Tibial nerve (tissue), 4 donors: Measurements from ENCODE around the gene CALM3. TPM values are rescaled to one million over a fixed set of nuclear protein-coding genes. Genes with fewer than 3 reads are reported as not detected.
"Not testable (repeated sequence)": the region's sequence is repeated elsewhere in the genome, so short reads cannot be mapped to it uniquely, and the experiment has no call there.

Source experiments
- DNase-seq, 2 donors: peaks; one replicate each; pipeline ENCODE4 v3.0.0-alpha.2; 2019; ENCODE audit warnings: low spot score in 2 of 2
- H3K27ac ChIP-seq, 4 donors: fragments of 200-600 bp; sonication (generic) in 3 of 4; one replicate each; pipeline ENCODE4 v1.5.1; 2017 to 2019; ENCODE audit warnings: mild to moderate bottlenecking in 1 of 4
- H3K27me3 ChIP-seq, 2 donors: fragments of 200-600 bp; sonication (generic) in 1 of 2; one replicate each; pipeline versions ENCODE4 v1.5.1 to v1.6.0; 2017 to 2019
- H3K36me3 ChIP-seq, 3 donors: fragments of 200-600 bp; sonication (generic); one replicate each; pipeline ENCODE4 v1.5.1; 2018 to 2019
- H3K4me1 ChIP-seq, 4 donors: fragments of 200-600 bp; sonication (generic) in 3 of 4; one replicate each; pipeline ENCODE4 v1.5.1; 2017 to 2019
- H3K4me3 ChIP-seq, 4 donors: fragments of 200-600 bp; sonication (generic) in 3 of 4; one replicate each; pipeline ENCODE4 v1.5.1; 2017 to 2019; ENCODE audit warnings: mild to moderate bottlenecking in 1 of 4, moderate library complexity in 1 of 4
- H3K9me3 ChIP-seq, 4 donors: fragments of 200-600 bp; sonication (generic) in 3 of 4; one replicate each; pipeline ENCODE4 v1.5.1; 2017 to 2019
- CTCF ChIP-seq, 5 experiments: fragments of 200-600 bp in 3 of 5; fragments of 450-650 bp in 2 of 5; sonication (generic) in 3 of 5; IDR thresholded peaks; one replicate each; pipeline ENCODE4 v1.5.1; 2016 to 2019; ENCODE audit warnings: antibody characterized with exemption in 5 of 5, mild to moderate bottlenecking in 3 of 5, moderate library complexity in 2 of 5
- EP300 ChIP-seq, 2 donors: sonication (generic); formaldehyde crosslinking; IDR thresholded peaks; one replicate each; pipeline ENCODE4 v1.6.1; 2017; ENCODE audit warnings: antibody characterized with exemption in 2 of 2, mild to moderate bottlenecking in 1 of 2
- POLR2A ChIP-seq, 2 donors: fragments of 450-650 bp; IDR thresholded peaks; one replicate each; pipeline ENCODE4 v1.6.1; 2017; ENCODE audit warnings: antibody characterized with exemption in 2 of 2, mild to moderate bottlenecking in 2 of 2, moderate library complexity in 2 of 2
- WGBS, 2 donors: methylation state at CpG; one replicate each; pipeline ENCODE4 v1.1.5; 2018; 5-methylcytosine and 5-hydroxymethylcytosine counted together
- total RNA-seq, 4 donors: library from RNA; depleted of rRNA; stranded (reverse); fragments of >200 nt; gene quantifications; one replicate each; pipeline ENCODE4 v1.1.0, GENCODE V29; 2016

Gene CALM3
- total RNA-seq, 4 donors from 2014 or later: 123 to 167 (median 137) TPM

- H3K36me3 ChIP-seq: no peaks in the 10 kb centered on the region
- peaks cover 0 to 20% (median 2%) of the 10 kb centered on the region in 4 donors for H3K9me3 ChIP-seq
- H3K27ac ChIP-seq: no peak overlapping the region
- no peaks in the 10 kb centered on the region for H3K27me3 ChIP-seq
- no peaks in the 10 kb centered on the region for H3K4me1 ChIP-seq
- no peak for TF ChIP-seq POLR2A (IDR thresholded peaks at IDR 0.05)
- TF ChIP-seq CTCF (IDR thresholded peaks at IDR 0.05): no peak
- TF ChIP-seq EP300 (IDR thresholded peaks at IDR 0.05): no peak
- 86 to 90% methylated on average over 7 to 9 of the region's 9 CpGs for WGBS, 2 donors
- no peak overlapping the region for H3K4me3 ChIP-seq
- no peak for DNase-seq
Measured at GRCh38 chr19:46559203-46559602, 41.9 kb upstream of the CALM3 start.

DNA sequence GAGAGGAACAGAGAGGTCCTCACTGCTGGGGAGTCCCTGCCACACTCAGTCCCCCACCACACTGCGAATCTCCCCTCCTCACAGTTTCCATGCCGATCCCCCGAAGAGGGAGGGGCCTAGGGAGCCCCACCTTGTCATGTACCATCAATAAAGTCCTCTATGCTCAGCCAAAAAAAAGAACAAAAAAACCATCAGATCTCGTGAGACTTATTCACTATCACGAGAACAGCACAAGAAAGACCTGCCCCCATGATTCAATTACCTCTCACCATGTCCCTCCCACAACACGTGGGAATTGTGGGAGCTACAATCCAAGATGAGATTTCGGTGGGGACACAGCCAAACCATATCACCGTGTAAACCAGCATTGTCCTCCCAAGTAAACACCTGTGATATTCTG, 41.5 kb upstream of the CALM3 start:
- not testable (repeated sequence) for H3K4me3 ChIP-seq, DNase-seq, H3K27me3 ChIP-seq, H3K36me3 ChIP-seq, H3K4me1 ChIP-seq, H3K27ac ChIP-seq
- peaks cover 0 to 15% (median 2%) of the 10 kb centered on the region in 4 donors for H3K9me3 ChIP-seq
- WGBS, 2 donors: 91 to 93% methylated on average over 8 of the region's 8 CpGs

DNA sequence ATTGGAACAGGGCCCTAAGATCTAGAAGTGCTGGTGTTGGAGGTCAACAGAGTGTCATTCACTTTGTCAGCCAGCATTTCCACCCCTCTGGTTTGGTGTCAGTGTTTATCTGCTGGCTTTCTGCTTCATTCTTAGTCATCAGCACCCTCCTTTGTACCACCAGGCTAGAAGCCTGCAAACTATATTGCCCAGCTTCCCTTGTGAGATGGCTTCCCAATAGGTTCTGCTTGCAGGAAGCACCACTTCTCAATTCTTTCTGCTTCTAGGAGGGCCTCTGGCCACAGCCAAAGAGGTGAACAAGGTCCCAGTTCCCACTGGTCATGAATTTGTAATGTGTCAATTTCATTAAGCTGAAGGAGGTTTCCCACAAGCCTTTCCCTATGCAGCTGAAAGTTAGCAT, 36.4 kb upstream of the CALM3 start:
- peaks cover 0 to 4% (median 0%) of the 10 kb centered on the region in 3 donors for H3K36me3 ChIP-seq
- no peaks in the 10 kb centered on the region for H3K27me3 ChIP-seq
- H3K27ac ChIP-seq: no peak overlapping the region
- no peak for DNase-seq
- H3K4me1 ChIP-seq: no peaks in the 10 kb centered on the region
- TF ChIP-seq POLR2A (IDR thresholded peaks at IDR 0.05) (no peak), EP300 (IDR thresholded peaks at IDR 0.05) (no peak), CTCF (IDR thresholded peaks at IDR 0.05) (no peak)
- peaks cover 0 to 7% (median 0%) of the 10 kb centered on the region in 4 donors for H3K9me3 ChIP-seq
- H3K4me3 ChIP-seq: no peak overlapping the region

DNA sequence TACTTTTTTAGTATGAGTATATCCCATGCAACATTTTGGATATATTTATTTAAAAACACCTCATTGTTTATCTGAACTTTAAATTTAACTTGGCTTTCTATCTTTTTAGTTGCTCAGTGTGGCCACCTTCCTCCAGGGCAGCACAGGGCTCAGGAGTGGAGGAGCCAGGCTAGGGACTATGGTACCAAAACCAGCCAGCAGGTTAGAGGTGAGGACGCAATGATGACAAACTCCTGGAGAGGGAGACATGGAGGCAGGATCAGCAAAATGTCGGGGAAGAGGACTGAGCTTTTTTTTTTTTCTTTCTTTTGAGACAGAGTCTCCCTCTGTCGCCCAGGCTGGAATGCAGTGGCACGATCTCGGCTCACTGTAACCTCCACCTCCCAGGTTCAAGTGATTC, 29.6 kb upstream of the CALM3 start:
- TF ChIP-seq POLR2A (IDR thresholded peaks at IDR 0.05) (no peak), CTCF (IDR thresholded peaks at IDR 0.05) (no peak), EP300 (IDR thresholded peaks at IDR 0.05) (no peak)
- peaks cover 0 to 3% (median 0%) of the 10 kb centered on the region in 3 donors for H3K36me3 ChIP-seq
- no peaks in the 10 kb centered on the region for H3K27me3 ChIP-seq
- H3K4me1 ChIP-seq: no peaks in the 10 kb centered on the region
- H3K4me3 ChIP-seq: no peak overlapping the region
- H3K27ac ChIP-seq: no peak overlapping the region
- DNase-seq: no peak
- peaks cover 0 to 7% (median 0%) of the 10 kb centered on the region in 4 donors for H3K9me3 ChIP-seq
- 29 to 38% methylated on average over 5 of the region's 5 CpGs for WGBS, 2 donors

- no peak overlapping the region for H3K4me3 ChIP-seq
Measured at GRCh38 chr19:46573679-46574498, 27.2 kb upstream of the CALM3 start.

More at GRCh38 chr19:46573679-46574498, 27.2 kb upstream of the CALM3 start:
- no peak for DNase-seq
- 74 to 81% methylated on average over 8 of the region's 8 CpGs for WGBS, 2 donors
- Histone ChIP-seq H3K27ac (no peak overlapping the region), H3K36me3 (no peaks in the 10 kb centered on the region), H3K27me3 (no peaks in the 10 kb centered on the region), H3K4me1 (no peaks in the 10 kb centered on the region), H3K9me3 (peaks cover 0 to 3% (median 0%) of the 10 kb centered on the region in 4 donors)
- no peak for TF ChIP-seq EP300 (IDR thresholded peaks at IDR 0.05)
- no peak for TF ChIP-seq CTCF (IDR thresholded peaks at IDR 0.05)
- TF ChIP-seq POLR2A (IDR thresholded peaks at IDR 0.05): no peak
